B cell (primary cell): ENCODE results near the gene COMMD7. TPM values are rescaled to one million over a fixed set of nuclear protein-coding genes. Genes with fewer than 3 reads are reported as not detected.

Experiments used
- ATAC-seq: fragments of 200-7000 bp; cut with Tn5 transposase; one replicate; pipeline ENCODE4 v1.10.0; 2021; ENCODE audit warnings: low read depth, mild to moderate bottlenecking, moderate number of reproducible peaks, moderate library complexity
- CTCF ChIA-PET: fragments of 350-600 bp; sonication (Branson Sonifier 250); formaldehyde crosslinking; loops from one replicate; lab custom pipeline; 2021; ENCODE audit warnings: antibody characterized with exemption, inconsistent platforms; lab: Charles Lee
- POLR2A ChIA-PET: fragments of 350-600 bp; sonication (Branson Sonifier 250); formaldehyde crosslinking; loops from one replicate; lab custom pipeline; 2021; ENCODE audit warnings: antibody characterized with exemption; lab: Charles Lee
- DNase-seq: peaks from one replicate; pipeline ENCODE4 v3.0.0; 2013
- H2AFZ ChIP-seq: 2 replicates; pipeline ENCODE4 v1.6.1; 2012; ENCODE audit warnings: mild to moderate bottlenecking, low read depth, low read length; ENCODE audit not compliant: insufficient read depth, poor library complexity, severe bottlenecking
- H3K27ac ChIP-seq, 2 donors: 1 replicate in 1 of 2; 2 replicates in 1 of 2; pipeline ENCODE4 v1.5.1; 2012 to 2013; ENCODE audit warnings: low read length in 2 of 2, mild to moderate bottlenecking in 2 of 2, moderate library complexity in 1 of 2
- H3K27me3 ChIP-seq, 4 experiments: fragments of 200-600 bp in 1 of 4; sonication (generic) in 1 of 4; replicated peaks in 1 of 4; 1 replicate in 2 of 4; 2 replicates in 2 of 4; pipeline versions ENCODE4 v1.6.1 to v1.7.0; 2013 to 2016; ENCODE audit warnings: low read length in 3 of 4, mild to moderate bottlenecking in 2 of 4, mixed read lengths in 1 of 4, moderate library complexity in 1 of 4; ENCODE audit not compliant: insufficient read depth in 4 of 4, control insufficient read depth in 3 of 4; ENCODE audit errors: control extremely low read depth in 1 of 4
- H3K36me3 ChIP-seq, 2 experiments: replicated peaks in 1 of 2; 1 replicate in 1 of 2; 2 replicates in 1 of 2; pipeline versions ENCODE4 v1.6.1 to v1.7.1; 2013; ENCODE audit warnings: low read length in 1 of 2; ENCODE audit not compliant: insufficient read depth in 2 of 2, control insufficient read depth in 1 of 2; ENCODE audit errors: control extremely low read depth in 1 of 2, extremely low read depth in 1 of 2
- H3K4me1 ChIP-seq, 2 donors: fragments of 200-600 bp in 1 of 2; sonication (generic) in 1 of 2; 1 replicate in 1 of 2; 2 replicates in 1 of 2; pipeline versions ENCODE4 v1.5.1 to v1.6.1; 2013 to 2017; ENCODE audit warnings: low read length in 2 of 2; ENCODE audit not compliant: control insufficient read depth in 2 of 2, insufficient read depth in 2 of 2
- H3K4me2 ChIP-seq: replicated peaks from 2 replicates; pipeline ENCODE3; 2012; ENCODE audit warnings: mild to moderate bottlenecking, low read depth, low read length; ENCODE audit not compliant: poor library complexity, severe bottlenecking
- H3K4me3 ChIP-seq, 5 experiments: fragments of 200-600 bp in 1 of 5; sonication (generic) in 1 of 5; 1 replicate in 3 of 5; 2 replicates in 2 of 5; pipeline versions ENCODE4 v1.5.1 to v1.7.0; 2011 to 2016; ENCODE audit warnings: low read length in 4 of 5, mild to moderate bottlenecking in 4 of 5, low read depth in 2 of 5, control low read depth in 1 of 5, moderate library complexity in 1 of 5; ENCODE audit not compliant: insufficient read depth in 1 of 5; ENCODE audit errors: control extremely low read depth in 1 of 5, extremely low read depth in 1 of 5
- H3K79me2 ChIP-seq: fragments of 200-600 bp; sonication (generic); one replicate; pipeline ENCODE4 v1.6.0; 2016; ENCODE audit warnings: low read length; ENCODE audit not compliant: control insufficient read depth, insufficient read depth
- H3K9ac ChIP-seq: fragments of 200-600 bp; sonication (generic); 2 replicates; pipeline ENCODE4 v1.6.1; 2017; ENCODE audit warnings: mild to moderate bottlenecking, low read length, moderate library complexity
- H3K9me3 ChIP-seq, 3 donors: one replicate each; pipeline versions ENCODE4 v1.6.1 to v1.7.1; 2013; ENCODE audit warnings: low read length in 2 of 3; ENCODE audit not compliant: control insufficient read depth in 2 of 3, insufficient read depth in 1 of 3; ENCODE audit errors: control extremely low read depth in 1 of 3
- H4K20me1 ChIP-seq: 2 replicates; pipeline ENCODE4 v1.6.0; 2012; ENCODE audit warnings: mild to moderate bottlenecking, low read length; ENCODE audit not compliant: insufficient read depth, control insufficient read depth, poor library complexity, severe bottlenecking
- H3K27ac Mint-ChIP-seq: one replicate; pipeline ENCODE4 v1.8.0; 2021; ENCODE audit warnings: mixed read lengths
- H3K27me3 Mint-ChIP-seq: one replicate; pipeline ENCODE4 v1.8.0; 2021; ENCODE audit warnings: mixed read lengths
- H3K4me1 Mint-ChIP-seq: one replicate; pipeline ENCODE4 v1.8.0; 2021; ENCODE audit warnings: mixed read lengths
- H3K4me3 Mint-ChIP-seq: one replicate; pipeline ENCODE4 v1.8.0; 2021; ENCODE audit warnings: mixed read lengths
- H3K9me3 Mint-ChIP-seq: one replicate; pipeline ENCODE4 v1.8.0; 2022; ENCODE audit warnings: mixed read lengths; ENCODE audit not compliant: insufficient read depth
- CTCF ChIP-seq: fragments of 200-600 bp; IDR thresholded peaks from one replicate; pipeline ENCODE4 v1.8.0; 2022; ENCODE audit warnings: antibody characterized with exemption, mild to moderate bottlenecking
- EZH2 ChIP-seq: IDR thresholded peaks from 2 replicates; pipeline ENCODE4 v1.6.1; 2012; ENCODE audit warnings: borderline replicate concordance, low read depth, mild to moderate bottlenecking, moderate library complexity, low read length; ENCODE audit not compliant: insufficient read depth, poor library complexity, severe bottlenecking
- WGBS: methylation state at CpG from one replicate; pipeline ENCODE4 v1.1.5; 2013; ENCODE audit warnings: missing lambda C conversion rate; ENCODE audit not compliant: insufficient coverage; 5-methylcytosine and 5-hydroxymethylcytosine counted together
- intact Hi-C: fragments of 100-400 bp; cut with micrococcal nuclease; formaldehyde crosslinking; loops from one replicate; pipeline ENCODE4 v1.10.0; 2022
- polyA plus RNA-seq: library from polyadenylated mRNA; depleted of rRNA; stranded (reverse); fragments of >200 nt; gene quantifications from 2 replicates; pipeline ENCODE4 v1.2.3, GENCODE V29; 2012
- total RNA-seq, 2 donors: library from RNA; stranded (reverse); fragments of 120-200 nt in 1 of 2; gene quantifications; 1 replicate in 1 of 2; 2 replicates in 1 of 2; pipeline versions ENCODE4 v1.2.3 to v1.2.4, GENCODE V29; 2013 to 2022

COMMD7 gene
- total and polyA plus RNA-seq, 2 donors (not counting 1 experiment from before 2014, with no cell fraction given): 24.5 to 34.9 TPM

- no peak overlapping the region for H3K27ac Mint-ChIP-seq
- POLR2A ChIA-PET: no interaction called here
Measured at GRCh38 chr20:32773223-32773622, 30.0 kb upstream of the COMMD7 start.

GRCh38 chr20:32772046-32772445 is 28.8 kb upstream of the COMMD7 start:
- H3K36me3 ChIP-seq: no peaks in the 10 kb centered on the region
- no peak overlapping the region for H3K4me3 ChIP-seq
- no peak overlapping the region for H2AFZ ChIP-seq
- no peaks in the 10 kb centered on the region for H3K4me1 Mint-ChIP-seq
- DNase-seq (no peak), ATAC-seq (no peak)
- H3K27ac ChIP-seq: no peak overlapping the region
- ChIA-PET POLR2A (no interaction called here), CTCF (no interaction called here)
- intact Hi-C loops: no loop called here
- no peaks in the 10 kb centered on the region for H3K79me2 ChIP-seq
- TF ChIP-seq CTCF: no peak
- TF ChIP-seq EZH2: no peak
- no peaks in the 10 kb centered on the region for H3K27me3 Mint-ChIP-seq
- H3K4me2 ChIP-seq: no peak overlapping the region
- H3K27ac Mint-ChIP-seq: no peak overlapping the region
- 87% methylated on average over 3 of the region's 3 CpGs for WGBS
- H3K4me1 ChIP-seq: no peaks in the 10 kb centered on the region
- no peaks in the 10 kb centered on the region for H3K9me3 ChIP-seq
- no peaks in the 10 kb centered on the region for H4K20me1 ChIP-seq
- no peaks in the 10 kb centered on the region for H3K9me3 Mint-ChIP-seq
- H3K27me3 ChIP-seq: no peaks in the 10 kb centered on the region
- H3K4me3 Mint-ChIP-seq: no peak overlapping the region
- no peak overlapping the region for H3K9ac ChIP-seq

More at GRCh38 chr20:32773223-32773622, 30.0 kb upstream of the COMMD7 start:
- H2AFZ ChIP-seq: no peak overlapping the region
- no peaks in the 10 kb centered on the region for H4K20me1 ChIP-seq
- Mint-ChIP-seq H3K4me1 (no peaks in the 10 kb centered on the region), H3K9me3 (no peaks in the 10 kb centered on the region), H3K4me3 (no peak overlapping the region), H3K27me3 (no peaks in the 10 kb centered on the region)
- no peaks in the 10 kb centered on the region for H3K9me3 ChIP-seq
- CTCF ChIA-PET: interaction anchor here (0.7 to 1.0 kb wide), 2 partner anchors 244 to 250 kb away, joined by 3 to 5 read pairs; no protein-coding TSS in a partner anchor
- no peaks in the 10 kb centered on the region for H3K79me2 ChIP-seq
- H3K4me3 ChIP-seq: no peak overlapping the region
- no peaks in the 10 kb centered on the region for H3K36me3 ChIP-seq
- no peak overlapping the region for H3K4me2 ChIP-seq
- intact Hi-C loops: no loop called here
- H3K9ac ChIP-seq: no peak overlapping the region
- no peak overlapping the region for H3K27ac ChIP-seq
- TF ChIP-seq EZH2: no peak
- TF ChIP-seq CTCF: no peak
- H3K27me3 ChIP-seq: no peaks in the 10 kb centered on the region
- ATAC-seq (no peak), DNase-seq (no peak)
- H3K4me1 ChIP-seq: no peaks in the 10 kb centered on the region
- WGBS: 100% methylated on average over 1 of the region's 2 CpGs
